Activated naive CD4-positive, alpha-beta T cell treated with anti-CD3 and anti-CD28 coated beads for 36 hours (primary cell): Measurements from ENCODE around the gene RAB25. TPM values are rescaled to one million over a fixed set of nuclear protein-coding genes. Genes with fewer than 3 reads are reported as not detected.
"Not testable (repeated sequence)": the region's sequence is repeated elsewhere in the genome, so short reads cannot be mapped to it uniquely, and the experiment has no call there.

ENCODE experiments used
- CTCF ChIA-PET: fragments of 350-600 bp; sonication (Branson Sonifier 250); formaldehyde crosslinking; loops from one replicate; lab custom pipeline; 2021; ENCODE audit warnings: antibody characterized with exemption; lab: Charles Lee
- DNase-seq: peaks from one replicate; pipeline ENCODE4 v3.0.0-alpha.2; 2020
- H3K27ac Mint-ChIP-seq: one replicate; pipeline ENCODE4 v1.8.0; 2021; ENCODE audit warnings: mild to moderate bottlenecking, mixed read lengths
- H3K27me3 Mint-ChIP-seq: one replicate; pipeline ENCODE4 v1.8.0; 2021; ENCODE audit warnings: low read depth, mixed read lengths
- H3K36me3 Mint-ChIP-seq: one replicate; pipeline ENCODE4 v1.8.0; 2021; ENCODE audit warnings: low read depth, mixed read lengths
- H3K4me1 Mint-ChIP-seq: one replicate; pipeline ENCODE4 v1.8.0; 2021; ENCODE audit warnings: low read depth, mixed read lengths
- H3K4me3 Mint-ChIP-seq: one replicate; pipeline ENCODE4 v1.8.0; 2021; ENCODE audit warnings: mild to moderate bottlenecking, moderate library complexity, mixed read lengths
- H3K9me3 Mint-ChIP-seq: one replicate; pipeline ENCODE4 v1.8.0; 2021; ENCODE audit warnings: mixed read lengths
- intact Hi-C: fragments of 100-400 bp; cut with micrococcal nuclease; formaldehyde crosslinking; loops from one replicate; pipeline ENCODE4 v1.15.1; 2023
- total RNA-seq, 2 experiments: library from RNA; stranded (reverse); gene quantifications; one replicate each; pipeline ENCODE4 v1.2.3, GENCODE V29; 2021

Gene RAB25
- total RNA-seq, 2 experiments from 2014 or later, result 1.3 TPM

DNA sequence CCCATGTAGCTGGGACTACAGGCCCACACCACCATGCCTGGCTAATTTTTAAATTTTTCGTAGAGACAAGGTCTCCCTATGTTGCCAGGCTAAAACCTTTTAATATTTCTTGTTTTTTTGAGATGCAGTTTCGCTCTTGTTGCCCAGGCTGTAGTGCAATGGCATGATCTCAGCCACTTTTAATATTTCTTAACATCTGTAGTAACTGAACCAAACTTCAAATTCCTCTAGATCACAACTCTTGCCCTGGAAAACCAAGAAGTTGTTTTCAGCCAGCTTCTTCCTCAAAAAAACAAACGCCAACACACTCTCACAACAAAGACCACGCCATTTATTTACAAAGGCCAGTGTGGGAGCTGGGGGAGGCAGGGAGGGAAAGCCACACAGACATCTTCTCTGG lies 26.0 kb upstream of the RAB25 start:
- H3K27me3 Mint-ChIP-seq, CTCF ChIA-PET, H3K27ac Mint-ChIP-seq, H3K9me3 Mint-ChIP-seq, H3K4me1 Mint-ChIP-seq, DNase-seq, H3K36me3 Mint-ChIP-seq, H3K4me3 Mint-ChIP-seq, intact Hi-C loops: not testable (repeated sequence)

DNA sequence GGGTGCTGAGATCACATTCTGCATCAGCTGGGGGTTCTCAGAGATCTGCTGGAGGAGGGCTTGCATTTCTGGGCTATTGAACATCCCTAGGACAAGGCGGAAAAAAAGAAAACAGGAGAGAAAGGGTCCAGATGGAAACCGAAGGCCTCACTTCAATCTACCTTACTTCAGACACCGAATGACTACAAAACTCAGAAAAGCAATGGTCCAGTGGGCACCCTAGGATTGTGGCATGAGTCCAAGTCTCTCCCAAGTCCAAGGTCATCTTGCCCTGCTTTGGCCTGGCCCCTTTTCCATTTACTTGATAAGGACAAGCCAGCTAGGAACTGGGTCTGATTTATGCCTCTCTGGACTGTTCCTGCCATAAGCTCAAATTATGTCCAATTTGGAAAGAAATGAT lies 18.1 kb upstream of the RAB25 start:
- Mint-ChIP-seq H3K9me3 (no peaks in the 10 kb centered on the region), H3K27me3 (no peaks in the 10 kb centered on the region), H3K4me3 (no peak overlapping the region), H3K27ac (no peak overlapping the region), H3K4me1 (no peaks in the 10 kb centered on the region), H3K36me3 (peaks cover 21% of the 10 kb centered on the region)
- DNase-seq, result no peak
- CTCF ChIA-PET, result no interaction called here
- intact Hi-C loops, result no loop called here

DNA sequence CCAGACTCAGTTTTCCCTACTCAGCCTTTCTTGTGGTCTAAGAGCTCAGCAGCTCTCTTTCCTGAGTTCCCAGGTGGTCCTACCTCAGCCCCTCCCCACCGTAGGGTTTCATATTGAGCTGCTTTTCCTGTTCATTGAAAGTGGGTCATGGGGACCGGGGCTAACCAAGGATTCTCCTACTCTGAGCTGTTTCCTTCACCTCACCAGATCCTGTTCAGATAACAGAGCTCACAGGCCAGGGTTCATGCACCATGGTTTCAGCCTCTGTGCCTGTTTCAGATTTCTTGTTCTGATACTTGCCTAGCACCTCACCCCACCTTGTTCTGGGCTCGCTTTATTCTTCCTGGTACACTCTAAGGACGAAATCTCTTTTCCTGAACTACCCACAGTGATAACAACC lies 15.9 kb upstream of the RAB25 start:
- intact Hi-C loops, result no loop called here
- Mint-ChIP-seq H3K27ac (no peak overlapping the region), H3K4me3 (no peak overlapping the region), H3K27me3 (no peaks in the 10 kb centered on the region), H3K36me3 (peaks cover 25% of the 10 kb centered on the region), H3K4me1 (no peaks in the 10 kb centered on the region), H3K9me3 (no peaks in the 10 kb centered on the region)
- no peak for DNase-seq
- CTCF ChIA-PET, result interaction anchor here (0.8 to 1.3 kb wide), 2 partner anchors 37 to 71 kb away, joined by 3 to 4 read pairs; no protein-coding TSS in a partner anchor

DNA sequence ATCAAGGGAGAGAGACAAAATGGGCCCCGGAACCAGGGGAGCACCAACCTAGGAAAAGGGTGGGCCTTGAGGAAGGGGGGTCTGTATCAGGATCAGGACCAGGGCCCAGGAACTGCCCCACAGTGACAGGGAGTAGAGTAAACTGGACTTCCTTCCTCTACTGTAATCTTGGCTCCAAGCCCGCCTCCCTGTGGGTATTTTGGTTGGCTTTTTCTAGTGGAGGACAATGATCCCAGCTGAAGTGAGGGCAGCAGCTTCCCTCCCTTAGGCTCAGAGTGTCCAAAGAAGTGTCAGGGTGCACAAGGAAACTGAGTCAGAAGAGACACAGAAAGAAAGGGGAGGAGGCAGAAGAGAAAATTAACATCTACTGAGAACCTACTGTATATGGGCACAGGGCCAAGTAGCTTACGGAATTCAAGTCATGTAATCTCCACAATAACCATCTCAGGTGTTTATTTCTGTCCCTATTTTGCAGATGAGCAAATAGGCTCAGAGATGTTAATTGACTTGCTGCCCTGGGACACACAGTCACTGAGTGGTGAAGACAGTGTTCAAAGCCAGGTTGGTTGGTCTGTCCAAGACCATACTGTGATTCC lies 12.2 kb upstream of the RAB25 start:
- Mint-ChIP-seq H3K4me1 (peaks cover 12% of the 10 kb centered on the region), H3K27me3 (no peaks in the 10 kb centered on the region), H3K27ac (no peak overlapping the region), H3K9me3 (no peaks in the 10 kb centered on the region), H3K36me3 (peaks cover 13% of the 10 kb centered on the region), H3K4me3 (no peak overlapping the region)
- DNase-seq, result no peak
- CTCF ChIA-PET, result no interaction called here
- intact Hi-C loops, result no loop called here

DNA sequence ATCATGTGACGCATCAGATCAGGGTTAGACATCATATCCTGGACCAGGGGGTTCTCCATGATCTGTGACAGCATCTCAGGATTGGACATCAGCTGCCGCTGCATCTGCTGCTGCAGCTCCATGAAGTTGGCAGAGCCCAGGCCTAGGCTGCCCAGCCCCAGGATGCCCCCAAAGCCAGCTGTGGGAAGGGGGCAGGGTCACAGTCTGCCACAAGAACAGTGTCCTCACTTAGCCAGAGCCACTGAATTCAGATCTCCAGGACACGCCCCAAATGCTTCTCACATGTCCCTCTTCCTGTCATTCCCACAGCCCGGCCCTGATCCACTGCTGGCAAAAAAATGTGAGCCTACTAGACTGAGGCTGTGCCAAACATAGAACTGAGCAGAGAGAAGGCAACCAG lies 10.6 kb upstream of the RAB25 start:
- Mint-ChIP-seq H3K27ac (no peak overlapping the region), H3K36me3 (peaks cover 9% of the 10 kb centered on the region), H3K4me1 (peaks cover 15% of the 10 kb centered on the region), H3K4me3 (no peak overlapping the region), H3K27me3 (no peaks in the 10 kb centered on the region), H3K9me3 (no peaks in the 10 kb centered on the region)
- CTCF ChIA-PET, result interaction anchor here (1.3 kb wide), 1 partner anchor 16 kb away, joined by 4 read pairs; no protein-coding TSS in a partner anchor
- intact Hi-C loops, result loop anchor here (10.0 kb wide), 1 partner anchor 416 kb away; no protein-coding TSS in a partner anchor
- no peak for DNase-seq

DNA sequence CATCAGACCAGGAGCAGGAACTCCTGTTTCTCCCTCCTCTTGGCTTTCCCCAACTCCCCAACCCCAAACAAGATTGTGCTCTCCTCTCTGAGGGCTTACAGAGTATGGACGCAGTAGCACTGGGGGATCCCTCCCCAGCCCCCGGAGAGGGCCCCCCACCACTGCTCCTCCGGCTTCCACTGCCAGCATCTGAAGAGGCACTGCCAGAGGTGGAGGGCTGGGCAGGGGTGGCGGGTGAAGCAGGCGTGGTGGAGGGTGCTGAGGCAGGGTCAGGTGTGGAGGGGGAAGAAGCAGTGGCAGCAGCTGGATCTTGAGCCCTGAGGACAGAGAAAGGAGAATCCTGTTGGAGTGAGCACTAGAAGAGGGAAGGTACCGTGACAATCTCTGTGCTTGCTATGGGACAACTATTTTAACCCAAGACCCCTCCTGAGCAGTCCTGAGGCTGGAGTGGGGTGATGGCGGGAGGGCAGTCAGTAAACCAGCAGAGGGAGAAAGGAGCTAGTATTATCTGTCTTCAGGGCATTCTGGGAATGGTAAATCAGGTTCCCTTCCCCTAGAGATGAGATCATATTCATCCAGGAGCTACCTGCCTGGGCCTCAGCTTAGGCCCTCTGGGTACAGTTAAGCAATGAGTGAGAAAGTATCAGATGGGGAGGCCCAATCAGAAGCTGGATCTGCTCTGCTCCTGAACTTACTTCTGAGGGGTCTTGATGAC lies 9.8 kb upstream of the RAB25 start:
- H3K36me3 Mint-ChIP-seq, result peaks cover 8% of the 10 kb centered on the region
- no peak overlapping the region for H3K4me3 Mint-ChIP-seq
- intact Hi-C loops, result loop anchor here (10.0 kb wide), 1 partner anchor 416 kb away; no protein-coding TSS in a partner anchor
- no peak for DNase-seq
- H3K27ac Mint-ChIP-seq, result no peak overlapping the region
- H3K4me1 Mint-ChIP-seq, result peaks cover 21% of the 10 kb centered on the region
- no peaks in the 10 kb centered on the region for H3K27me3 Mint-ChIP-seq
- CTCF ChIA-PET, result interaction anchor here (0.9 kb wide), 2 partner anchors 15 to 113 kb away, joined by 3 to 5 read pairs; no protein-coding TSS in a partner anchor
- no peaks in the 10 kb centered on the region for H3K9me3 Mint-ChIP-seq

DNA sequence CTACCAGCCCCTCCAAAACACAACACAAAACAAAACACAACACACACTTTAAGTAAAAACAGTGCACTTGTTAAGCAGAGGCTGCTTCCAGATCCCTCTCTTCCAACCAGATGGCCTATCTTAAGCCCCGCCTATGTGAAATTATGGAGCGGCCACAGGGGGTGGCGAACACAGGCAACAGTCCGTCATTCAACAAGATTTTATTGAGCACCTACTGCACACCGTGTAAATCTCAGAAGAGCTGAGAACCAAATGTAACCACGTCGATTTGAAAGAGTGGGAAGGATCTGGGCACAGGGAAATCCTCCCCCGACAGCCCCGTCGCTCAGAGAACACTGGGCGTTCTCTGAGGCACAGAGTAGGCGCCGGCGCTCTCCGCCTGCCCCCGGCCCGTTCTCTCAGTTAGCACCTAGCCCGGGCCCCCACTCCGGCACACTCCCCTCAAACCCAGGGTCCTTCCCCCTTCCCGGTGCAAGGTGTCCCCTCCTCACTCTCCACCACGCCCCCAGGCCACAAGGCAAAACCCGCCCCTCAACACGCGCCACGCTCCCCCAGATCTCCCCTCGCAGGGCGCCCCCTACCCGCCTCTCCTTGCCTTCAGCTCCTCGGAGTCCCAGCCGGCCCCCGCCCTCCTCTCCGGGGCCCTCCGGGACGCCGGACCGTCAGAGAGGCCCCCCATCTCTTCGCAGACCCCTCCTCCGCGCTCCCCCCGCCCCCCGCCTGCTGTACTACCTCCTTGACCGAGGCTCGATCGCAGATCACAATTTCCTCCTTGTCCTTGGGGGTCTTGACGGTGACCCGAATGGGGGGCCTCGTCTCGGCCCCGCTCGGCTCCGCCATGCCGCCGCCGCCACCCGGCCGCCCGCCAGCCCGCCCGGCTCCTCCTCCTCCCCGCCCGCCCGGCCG lies 7.8 kb upstream of the RAB25 start:
- Mint-ChIP-seq H3K4me1 (peaks cover 24% of the 10 kb centered on the region), H3K36me3 (peaks cover 10% of the 10 kb centered on the region), H3K27ac (peak overlapping the region; percentile 69), H3K4me3 (peak overlapping the region; percentile 89), H3K9me3 (no peaks in the 10 kb centered on the region), H3K27me3 (no peaks in the 10 kb centered on the region)
- CTCF ChIA-PET, result interaction anchor here (0.5 to 1.3 kb wide), 6 partner anchors 14 to 520 kb away, joined by 3 to 5 read pairs (median 3); partner anchors contain the start of gene SYT11
- peak; percentile 76 for DNase-seq
- intact Hi-C loops, result loop anchor here (10.0 kb wide), 1 partner anchor 418 kb away; no protein-coding TSS in a partner anchor

DNA sequence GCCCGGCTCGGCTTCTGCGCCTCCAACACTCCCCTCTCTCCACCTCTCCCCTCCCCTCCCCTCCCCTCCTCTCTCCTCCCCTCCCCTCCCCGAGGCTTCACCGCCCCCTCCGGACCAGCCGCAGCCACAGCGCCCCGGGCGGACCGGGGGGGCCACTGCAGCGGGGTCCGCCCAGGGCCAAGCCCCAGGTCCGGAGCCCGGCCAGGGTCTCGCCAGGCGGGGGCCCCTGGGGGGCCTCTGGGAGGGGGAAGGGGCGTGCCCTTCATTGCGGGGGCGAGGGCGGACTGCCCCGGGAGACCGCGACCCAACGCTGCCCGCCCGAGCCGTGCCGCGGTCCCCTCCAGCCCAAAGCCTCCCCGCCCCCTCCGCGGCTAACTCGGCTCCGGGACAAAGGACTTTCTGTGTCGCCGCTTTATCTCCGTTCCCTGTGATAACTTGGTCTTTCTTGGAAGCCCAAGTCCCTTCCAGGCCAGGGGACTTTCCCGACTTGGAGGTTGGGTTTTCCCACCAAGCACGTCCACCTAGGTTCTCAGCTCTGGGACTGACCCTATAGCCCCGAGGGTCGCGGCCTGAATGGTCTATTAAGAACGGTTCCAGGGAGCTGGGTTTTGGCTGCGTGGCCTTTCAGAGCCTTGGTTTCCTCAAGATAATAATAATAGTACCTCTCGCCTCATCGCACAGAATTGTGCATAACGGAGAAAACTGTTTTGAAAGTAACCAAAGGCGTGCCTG lies 7.0 kb upstream of the RAB25 start, which contains the start of gene UBQLN4:
UBQLN4 (minus strand) TSS at position 31 of the 732 bp plus-strand sequence. CDS start 97 bp downstream, outside the sequence.
- Mint-ChIP-seq H3K36me3 (peaks cover 13% of the 10 kb centered on the region), H3K9me3 (no peaks in the 10 kb centered on the region), H3K4me1 (peaks cover 24% of the 10 kb centered on the region), H3K4me3 (peak within 1 kb of the TSS; percentile 92), H3K27ac (peak within 1 kb of the TSS; percentile 93), H3K27me3 (no peaks in the 10 kb centered on the region)
- intact Hi-C loops, result loop anchor here (1.0 to 10.0 kb wide), 14 partner anchors 12 to 745 kb away; partner anchors contain the start of genes CCT3, FDPS, KHDC4 and MEX3A
- peak; percentile 90 for DNase-seq
- CTCF ChIA-PET, result interaction anchor here (0.6 to 0.7 kb wide), 3 partner anchors 16 to 520 kb away, joined by 3 to 5 read pairs (median 3); no protein-coding TSS in a partner anchor

DNA sequence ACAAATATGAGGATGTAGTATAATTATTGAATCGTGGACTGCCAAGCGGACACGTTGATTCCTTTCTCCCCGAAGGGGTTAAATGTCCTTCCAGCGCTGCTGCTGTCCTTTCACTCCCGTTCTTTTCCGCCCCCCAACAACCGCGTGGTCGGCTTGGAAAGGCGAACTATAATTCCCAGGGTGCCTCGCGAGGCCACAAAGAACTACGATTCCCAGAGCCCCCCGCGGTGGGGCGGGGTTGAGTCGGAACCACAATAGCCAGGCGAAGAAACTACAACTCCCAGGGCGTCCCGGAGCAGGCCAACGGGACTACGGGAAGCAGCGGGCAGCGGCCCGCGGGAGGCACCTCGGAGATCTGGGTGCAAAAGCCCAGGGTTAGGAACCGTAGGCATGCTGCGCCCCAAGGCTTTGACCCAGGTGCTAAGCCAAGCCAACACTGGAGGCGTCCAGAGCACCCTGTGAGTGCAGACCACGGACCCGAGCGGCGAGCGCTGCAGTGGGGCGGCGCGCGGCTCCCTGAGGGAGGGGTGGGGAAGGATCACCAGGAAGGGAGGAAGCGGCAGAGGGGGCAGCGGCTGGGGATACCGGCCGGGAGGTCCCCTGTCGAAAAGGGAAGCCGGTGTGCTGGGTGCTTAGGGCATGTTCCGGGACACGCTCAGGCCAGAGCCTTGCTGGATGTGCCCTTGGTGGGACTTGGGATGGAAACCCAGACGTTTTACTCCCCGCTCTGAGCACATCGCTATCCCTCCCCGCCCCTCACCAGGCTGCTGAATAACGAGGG lies 6.3 kb upstream of the RAB25 start, which contains the start of gene LAMTOR2:
LAMTOR2 (plus strand) TSS at position 283 of the 781 bp plus-strand sequence; CDS start at position 391, 108 bp downstream.
- H3K4me1 Mint-ChIP-seq, result peaks cover 24% of the 10 kb centered on the region
- peaks cover 8% of the 10 kb centered on the region for H3K36me3 Mint-ChIP-seq
- CTCF ChIA-PET, result interaction anchor here (0.7 kb wide), 1 partner anchor 117 kb away, joined by 3 read pairs; no protein-coding TSS in a partner anchor
- peak within 1 kb of the TSS; percentile 93 for H3K27ac Mint-ChIP-seq
- H3K4me3 Mint-ChIP-seq, result peak within 1 kb of the TSS; percentile 92
- no peaks in the 10 kb centered on the region for H3K27me3 Mint-ChIP-seq
- intact Hi-C loops, result loop anchor here (1.0 to 10.0 kb wide), 14 partner anchors 12 to 746 kb away; partner anchors contain the start of genes CCT3, FDPS, KHDC4 and MEX3A
- peak; percentile 98 for DNase-seq
- H3K9me3 Mint-ChIP-seq, result no peaks in the 10 kb centered on the region

DNA sequence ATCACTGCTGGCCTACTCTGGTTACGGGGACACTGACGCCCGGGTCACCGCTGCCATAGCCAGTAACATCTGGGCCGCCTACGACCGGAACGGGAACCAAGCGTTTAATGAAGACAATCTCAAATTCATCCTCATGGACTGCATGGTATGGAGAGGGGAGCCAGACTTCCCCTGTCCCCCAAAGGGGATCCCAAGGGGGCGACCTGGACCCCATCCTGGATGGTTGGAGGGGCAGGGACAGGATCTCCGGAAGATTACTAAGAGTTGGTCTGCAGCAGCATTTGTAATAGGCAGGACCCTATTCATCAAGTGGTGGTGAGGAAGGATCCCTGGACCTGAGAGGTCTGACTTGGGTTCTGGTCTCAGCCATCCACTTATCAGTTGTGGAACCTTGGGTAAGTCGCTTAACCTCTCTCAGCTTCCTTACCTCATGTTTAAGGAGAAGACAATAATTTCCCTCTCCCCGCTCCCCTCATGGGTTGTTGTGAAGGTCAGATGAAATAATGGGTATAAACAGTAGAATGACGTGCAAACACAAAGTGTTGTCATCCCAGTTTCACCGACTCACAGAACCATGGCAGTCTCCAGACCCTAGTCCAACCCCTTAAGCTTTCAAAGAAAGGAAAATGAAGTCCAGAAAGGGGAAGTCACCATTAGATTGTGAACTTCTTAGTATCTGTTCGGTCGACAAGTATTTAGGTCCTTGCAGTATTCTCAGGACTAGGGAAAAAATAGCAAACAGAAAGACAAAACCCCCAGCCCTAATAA lies 5.5 kb upstream of the RAB25 start:
- DNase-seq, result no peak
- intact Hi-C loops, result loop anchor here (2.0 to 10.0 kb wide), 4 partner anchors 71 to 747 kb away; partner anchors contain the start of gene FDPS
- H3K9me3 Mint-ChIP-seq, result no peaks in the 10 kb centered on the region
- H3K4me3 Mint-ChIP-seq, result peak overlapping the region; percentile 92
- peaks cover 5% of the 10 kb centered on the region for H3K36me3 Mint-ChIP-seq
- no peaks in the 10 kb centered on the region for H3K27me3 Mint-ChIP-seq
- CTCF ChIA-PET, result no interaction called here
- peaks cover 24% of the 10 kb centered on the region for H3K4me1 Mint-ChIP-seq
- H3K27ac Mint-ChIP-seq, result peak overlapping the region; percentile 93
